GM19099 (cell line): ENCODE measurements around the gene NDUFA3.

Source experiments
- POLR2A ChIP-seq: IDR thresholded peaks from 3 replicates; pipeline ENCODE4 v1.6.1; 2011; ENCODE audit warnings: low read depth; ENCODE audit not compliant: insufficient read length; ENCODE audit errors: extremely low read depth

NDUFA3 gene

GRCh38 chr19:54149021-54149812, 46.6 kb downstream of the NDUFA3 start:
- no peak for TF ChIP-seq POLR2A

- no peak for TF ChIP-seq POLR2A
Measured at GRCh38 chr19:54151362-54152035, 48.8 kb downstream of the NDUFA3 start.

DNA sequence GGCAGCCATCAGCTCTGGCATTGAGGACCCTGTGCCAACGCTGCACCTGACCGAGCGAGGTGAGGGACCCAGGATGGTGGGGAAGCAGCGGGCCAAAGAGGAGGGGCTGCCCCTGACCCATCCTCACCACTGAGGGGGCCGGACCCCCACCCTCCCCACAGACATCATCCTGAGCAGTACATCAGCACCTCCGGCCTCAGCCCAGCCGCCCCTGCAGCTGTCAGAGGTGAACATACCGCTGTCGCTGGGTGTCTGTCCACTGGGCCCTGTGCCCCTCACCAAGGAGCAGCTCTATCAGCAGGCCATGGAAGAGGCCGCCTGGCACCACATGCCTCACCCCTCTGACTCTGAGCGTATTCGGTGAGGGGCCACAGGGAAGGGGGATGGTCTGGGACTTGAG, 49.6 kb downstream of the NDUFA3 start:
- no peak for TF ChIP-seq POLR2A

DNA sequence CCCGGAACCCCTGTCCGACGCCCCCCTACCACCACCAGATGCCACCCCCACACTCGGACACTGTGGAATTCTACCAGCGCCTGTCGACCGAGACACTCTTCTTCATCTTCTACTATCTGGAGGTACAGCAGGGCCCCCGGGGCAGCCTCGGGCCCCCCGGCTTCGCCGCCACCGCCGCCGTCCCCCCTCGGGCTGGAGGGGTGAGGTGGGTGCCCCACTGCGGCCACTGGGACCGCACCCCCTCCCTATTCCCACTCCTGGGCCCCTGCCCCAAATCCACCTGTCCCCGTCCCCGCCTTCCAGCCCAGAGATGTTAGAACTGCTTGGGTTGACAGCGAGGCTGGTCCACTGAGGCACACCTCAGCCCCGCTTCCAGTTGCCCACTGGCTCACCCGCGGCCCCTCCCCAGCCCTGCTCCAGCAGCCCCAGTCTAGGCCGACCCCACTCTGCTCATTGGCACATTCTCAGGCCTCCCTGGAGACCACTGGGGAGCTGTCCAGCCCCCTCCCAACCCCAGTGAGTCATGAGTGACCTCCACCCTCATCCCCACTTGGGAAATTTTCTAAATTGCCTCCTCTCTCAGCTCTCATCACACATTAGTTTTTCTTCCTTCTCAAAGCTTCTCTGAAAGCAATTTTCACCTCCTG, 50.3 kb downstream of the NDUFA3 start:
- TF ChIP-seq POLR2A, result no peak

DNA sequence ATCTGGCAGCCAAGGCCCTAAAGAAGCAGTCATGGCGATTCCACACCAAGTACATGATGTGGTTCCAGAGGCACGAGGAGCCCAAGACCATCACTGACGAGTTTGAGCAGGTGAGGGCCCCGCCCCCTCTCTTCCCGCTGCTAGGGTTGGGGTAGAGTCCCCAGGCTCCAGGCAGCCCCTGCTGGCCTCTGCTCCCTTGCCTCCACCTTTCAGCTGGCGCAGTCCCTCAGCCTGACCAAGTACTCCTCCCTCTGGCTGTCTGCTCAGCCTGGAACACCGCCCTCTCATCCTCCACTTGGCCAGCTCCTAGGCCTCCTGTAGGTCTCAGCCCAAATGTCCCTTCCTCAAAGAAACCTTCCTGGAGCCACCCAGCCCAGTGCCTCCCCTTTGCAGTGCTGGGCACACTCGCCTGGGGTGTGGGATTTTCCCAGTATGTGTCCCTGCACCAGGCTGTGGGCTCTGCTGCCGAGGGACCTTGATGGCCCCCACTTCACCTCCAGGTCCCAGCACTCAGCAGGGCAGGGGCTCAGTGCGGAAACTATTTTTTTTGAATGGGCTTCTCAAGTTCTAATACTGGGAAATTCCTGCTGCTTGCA, 51.2 kb downstream of the NDUFA3 start:
- TF ChIP-seq POLR2A, result peak; percentile 27

DNA sequence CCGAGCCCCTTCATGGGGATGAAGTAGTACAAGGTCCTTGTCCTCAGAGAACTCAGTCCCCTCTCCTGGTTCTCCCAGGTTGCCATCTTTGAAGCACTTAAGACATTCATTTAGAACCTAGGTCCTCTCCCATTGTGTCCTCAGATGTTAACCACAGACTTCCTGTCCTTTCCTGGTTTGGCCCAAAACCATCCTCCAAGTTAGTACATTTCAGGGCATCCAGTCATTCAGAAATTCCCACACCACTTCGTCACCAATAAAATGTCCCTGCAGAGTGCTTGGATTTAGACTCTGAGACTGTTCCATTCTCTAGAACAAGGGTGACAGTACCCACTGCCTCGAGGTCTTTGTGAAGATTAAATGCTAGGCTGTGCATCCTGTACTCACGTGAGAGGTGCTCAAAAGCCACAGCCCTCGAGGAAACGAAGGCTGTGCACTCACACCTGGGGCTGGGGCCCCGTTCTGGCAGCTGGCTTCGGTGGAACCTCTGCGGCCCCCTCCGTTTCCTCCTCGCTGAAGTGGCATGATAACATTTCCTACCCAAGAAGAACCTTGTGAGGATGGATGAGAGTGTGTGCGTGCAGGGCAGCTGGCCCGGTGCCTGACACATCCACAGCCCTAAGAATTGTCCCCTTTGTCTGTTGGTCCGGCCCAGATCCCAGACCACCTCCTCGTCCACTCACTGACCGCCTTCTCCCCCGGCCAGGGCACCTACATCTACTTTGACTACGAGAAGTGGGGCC, 52.1 kb downstream of the NDUFA3 start:
- no peak for TF ChIP-seq POLR2A

- TF ChIP-seq POLR2A, result no peak
Measured at GRCh38 chr19:54155694-54156093, 53.0 kb downstream of the NDUFA3 start.

DNA sequence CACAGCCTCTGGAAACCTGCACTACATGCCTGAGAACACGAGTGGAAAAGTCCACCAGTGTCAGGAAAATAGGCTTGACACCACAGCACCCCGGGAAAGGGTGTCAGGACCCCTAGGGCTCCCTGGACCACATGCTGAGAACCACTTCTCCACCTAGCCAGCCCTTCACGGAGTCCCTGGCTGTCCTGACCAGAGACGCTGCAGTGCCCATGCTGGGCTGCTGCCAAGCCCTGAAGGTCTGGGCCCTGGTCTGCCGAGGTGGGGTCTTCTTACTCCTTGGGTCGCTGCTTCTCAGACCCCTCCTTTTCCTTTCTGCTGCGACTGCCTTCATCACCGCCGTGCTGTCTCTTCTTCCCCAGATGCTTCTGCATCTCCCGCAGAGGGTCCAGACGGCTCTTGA, 53.8 kb downstream of the NDUFA3 start:
- no peak for TF ChIP-seq POLR2A

DNA sequence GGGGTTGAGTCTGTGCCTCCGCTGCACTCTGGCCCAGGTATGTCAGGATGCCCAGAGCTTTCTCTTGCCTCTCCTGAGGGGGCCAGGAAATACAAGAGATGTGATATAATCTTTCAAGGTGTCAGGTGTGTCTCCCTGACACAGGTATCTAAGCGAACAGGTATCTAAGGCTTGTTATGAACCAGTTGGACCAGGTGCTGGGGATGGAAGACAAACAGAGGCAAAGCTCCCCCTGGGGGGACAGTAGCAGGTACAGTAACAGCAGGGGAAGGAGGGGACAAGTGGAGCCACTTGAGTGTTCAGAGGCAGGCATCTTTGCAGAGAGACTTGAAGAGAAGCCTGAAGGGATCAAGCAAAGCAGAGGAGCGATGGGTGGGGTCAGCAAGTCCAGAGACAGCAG, 54.3 kb downstream of the NDUFA3 start:
- TF ChIP-seq POLR2A, result no peak
